ENCODE results near the gene HADHA. TPM values are rescaled to one million over a fixed set of nuclear protein-coding genes. Genes with fewer than 3 reads are reported as not detected.

Gene HADHA
- total and polyA plus RNA-seq, 2 experiments from 2014 or later = 154 to 223 TPM

- Histone ChIP-seq H3K4me3 (no peak overlapping the region), H3K9me3 (ENCODE audit: low read depth) (no peaks in the 10 kb centered on the region), H3K27ac (no peak overlapping the region), H3K27me3 (no peaks in the 10 kb centered on the region), H3K36me3 (peaks cover 6% of the 10 kb centered on the region), H3K4me1 (ENCODE audit: low read depth) (peaks cover 5% of the 10 kb centered on the region)
- DNase-seq (ENCODE audit: low read depth in 1 of 2, low spot score in 1 of 2) = no peak
- no peak for TF ChIP-seq CTCF (IDR thresholded peaks at IDR 0.05; ENCODE audit: low read depth, low read length)
Observed at GRCh38 chr2:26255759-26256384, 11.4 kb upstream of the HADHA start.

DNA sequence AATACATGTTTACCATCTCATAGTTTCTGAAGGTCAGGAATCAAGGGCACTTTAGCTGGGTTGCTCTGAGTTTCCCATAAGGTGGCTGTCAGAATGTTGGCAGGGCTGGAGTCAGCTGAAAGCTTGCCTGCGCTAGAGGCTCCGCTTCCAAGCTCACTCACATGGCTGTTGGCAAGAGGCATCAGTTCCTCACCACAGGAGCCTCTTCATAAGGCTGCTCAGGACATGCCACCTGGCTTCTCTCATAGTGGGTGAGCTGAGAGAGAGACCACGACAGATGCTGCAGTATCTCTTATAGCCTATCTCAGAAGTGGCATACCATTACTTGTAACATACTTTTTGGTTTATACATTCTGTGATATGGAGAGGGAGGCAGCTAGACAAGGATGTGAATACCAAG is 7.5 kb upstream of the HADHA start:
- Histone ChIP-seq H3K27me3 (no peaks in the 10 kb centered on the region), H3K36me3 (no peaks in the 10 kb centered on the region), H3K4me1 (ENCODE audit: low read depth) (peaks cover 5% of the 10 kb centered on the region), H3K27ac (no peak overlapping the region), H3K4me3 (no peak overlapping the region), H3K9me3 (ENCODE audit: low read depth) (no peaks in the 10 kb centered on the region)
- no peak for TF ChIP-seq CTCF (IDR thresholded peaks at IDR 0.05; ENCODE audit: low read depth, low read length)
- peak; percentile 20 to 43 for DNase-seq (ENCODE audit: low read depth in 1 of 2, low spot score in 1 of 2)

DNA sequence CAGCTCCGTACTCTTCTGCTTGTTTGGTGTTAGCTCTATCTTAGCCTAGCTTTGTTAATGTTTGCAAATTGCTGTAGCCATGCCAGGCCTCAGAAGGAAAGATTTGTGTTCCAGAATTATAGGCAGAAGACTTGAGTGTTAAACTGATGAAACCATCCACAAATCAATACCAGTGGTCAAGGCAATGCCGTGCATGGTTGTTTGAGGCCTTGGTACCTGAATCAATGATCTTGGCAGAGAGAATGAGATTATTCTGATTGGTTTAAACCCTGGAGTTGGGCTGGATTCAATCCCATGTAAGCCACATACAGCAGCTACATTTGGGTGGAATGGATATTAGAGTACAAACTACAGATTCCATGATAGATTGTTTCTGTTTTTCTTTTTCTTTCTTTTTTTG is 5.2 kb upstream of the HADHA start:
- peaks cover 13% of the 10 kb centered on the region for H3K4me1 ChIP-seq (ENCODE audit: low read depth)
- no peak overlapping the region for H3K4me3 ChIP-seq
- no peak for TF ChIP-seq CTCF (IDR thresholded peaks at IDR 0.05; ENCODE audit: low read depth, low read length)
- H3K27ac ChIP-seq = no peak overlapping the region
- no peaks in the 10 kb centered on the region for H3K9me3 ChIP-seq (ENCODE audit: low read depth)
- H3K36me3 ChIP-seq = no peaks in the 10 kb centered on the region
- H3K27me3 ChIP-seq = no peaks in the 10 kb centered on the region
- DNase-seq (ENCODE audit: low read depth in 1 of 2, low spot score in 1 of 2) = no peak

GRCh38 chr2:26246818-26247217 is 2.4 kb upstream of the HADHA start:
- no peaks in the 10 kb centered on the region for H3K27me3 ChIP-seq
- no peaks in the 10 kb centered on the region for H3K9me3 ChIP-seq (ENCODE audit: low read depth)
- peaks cover 20% of the 10 kb centered on the region for H3K4me1 ChIP-seq (ENCODE audit: low read depth)
- H3K36me3 ChIP-seq = no peaks in the 10 kb centered on the region
- no peak overlapping the region for H3K4me3 ChIP-seq
- peak overlapping the region; percentile 99 for H3K27ac ChIP-seq
- DNase-seq (ENCODE audit: low read depth in 1 of 2, low spot score in 1 of 2) = peak in 1 of 2 donors; percentile 17
- no peak for TF ChIP-seq CTCF (IDR thresholded peaks at IDR 0.05; ENCODE audit: low read depth, low read length)

DNA sequence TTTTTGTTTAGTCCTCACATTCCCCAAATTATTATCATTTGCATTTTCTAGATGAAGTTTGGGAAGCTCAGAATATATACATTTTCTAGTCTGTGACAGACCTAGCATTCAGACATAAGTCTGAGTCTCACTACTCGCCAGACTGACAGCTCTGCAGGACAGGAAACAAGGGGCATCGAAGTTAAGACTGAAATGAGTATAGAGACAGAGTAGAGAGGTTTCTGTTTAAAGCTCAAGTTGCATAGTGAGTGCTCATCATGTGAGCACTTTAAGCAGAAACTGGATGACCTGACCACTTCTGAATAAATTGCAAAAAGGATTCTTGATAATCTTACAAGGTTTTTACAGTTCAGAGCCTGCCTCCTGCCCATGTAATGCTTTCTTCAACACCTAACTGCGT is 1.4 kb upstream of the HADHA start:
- Histone ChIP-seq H3K4me1 (ENCODE audit: low read depth) (peaks cover 15% of the 10 kb centered on the region), H3K4me3 (peak overlapping the region; percentile 93), H3K36me3 (no peaks in the 10 kb centered on the region), H3K9me3 (ENCODE audit: low read depth) (no peaks in the 10 kb centered on the region), H3K27ac (peak overlapping the region; percentile 99), H3K27me3 (no peaks in the 10 kb centered on the region)
- peak; percentile 6 to 13 for DNase-seq (ENCODE audit: low read depth in 1 of 2, low spot score in 1 of 2)
- no peak for TF ChIP-seq CTCF (IDR thresholded peaks at IDR 0.05; ENCODE audit: low read depth, low read length)
